Neuronal stem cell (in vitro differentiated cells): ENCODE data around the gene WFDC11.
"Not testable (repeated sequence)": the region's sequence is repeated elsewhere in the genome, so short reads cannot be mapped to it uniquely, and the experiment has no call there.

Experiments used
- DNase-seq: peaks from one replicate; pipeline ENCODE4 v3.0.0-alpha.2; 2013; ENCODE audit warnings: low spot score
- H2AFZ ChIP-seq: one replicate; pipeline ENCODE4 v1.6.1; 2013; ENCODE audit warnings: mild to moderate bottlenecking, low read length, inconsistent platforms
- H2AK5ac ChIP-seq: 2 replicates; pipeline ENCODE4 v1.6.1; 2013; ENCODE audit warnings: low read depth, mild to moderate bottlenecking, inconsistent platforms, low read length, moderate library complexity, mixed read lengths
- H2BK120ac ChIP-seq: 2 replicates; pipeline ENCODE4 v1.6.1; 2013; ENCODE audit warnings: low read depth, mild to moderate bottlenecking, inconsistent platforms, low read length, moderate library complexity, mixed read lengths
- H2BK12ac ChIP-seq: one replicate; pipeline ENCODE4 v1.6.1; 2013; ENCODE audit warnings: low read length, inconsistent platforms
- H2BK15ac ChIP-seq: 2 replicates; pipeline ENCODE4 v1.6.1; 2013; ENCODE audit warnings: mild to moderate bottlenecking, low read length, inconsistent platforms, mixed read lengths
- H2BK5ac ChIP-seq: one replicate; pipeline ENCODE4 v1.6.1; 2013; ENCODE audit warnings: inconsistent platforms, mild to moderate bottlenecking, low read length, moderate library complexity
- H3K14ac ChIP-seq: one replicate; pipeline ENCODE4 v1.6.1; 2013; ENCODE audit warnings: low read length, inconsistent platforms
- H3K18ac ChIP-seq: 2 replicates; pipeline ENCODE4 v1.6.1; 2013; ENCODE audit warnings: low read length, inconsistent platforms
- H3K23ac ChIP-seq: 2 replicates; pipeline ENCODE4 v1.6.1; 2013; ENCODE audit warnings: low read depth, mild to moderate bottlenecking, mixed read lengths, low read length, inconsistent platforms; ENCODE audit not compliant: poor library complexity
- H3K27ac ChIP-seq: replicated peaks from 3 replicates; pipeline ENCODE4 v1.5.1; 2013; ENCODE audit warnings: low read length, inconsistent platforms
- H3K27me3 ChIP-seq, 3 experiments: 2 replicates each; pipeline ENCODE4 v1.6.1; 2013; ENCODE audit warnings: low read length in 3 of 3, mild to moderate bottlenecking in 2 of 3, inconsistent platforms in 1 of 3, low read depth in 1 of 3, mixed read lengths in 1 of 3, moderate library complexity in 1 of 3; ENCODE audit not compliant: control insufficient read depth in 3 of 3, insufficient read depth in 3 of 3
- H3K36me3 ChIP-seq, 2 donors: replicated peaks in 1 of 2; 2 replicates each; pipeline ENCODE4 v1.6.1; 2013; ENCODE audit warnings: low read length in 2 of 2; ENCODE audit not compliant: control insufficient read depth in 2 of 2, insufficient read depth in 2 of 2
- H3K4ac ChIP-seq: 2 replicates; pipeline ENCODE4 v1.6.1; 2013; ENCODE audit warnings: inconsistent platforms, mild to moderate bottlenecking, low read length, moderate library complexity
- H3K4me1 ChIP-seq, 2 donors: 1 replicate in 1 of 2; 2 replicates in 1 of 2; pipeline ENCODE4 v1.6.1; 2013; ENCODE audit warnings: low read length in 2 of 2, low read depth in 1 of 2; ENCODE audit not compliant: control insufficient read depth in 2 of 2, insufficient read depth in 1 of 2
- H3K4me2 ChIP-seq: one replicate; pipeline ENCODE4 v1.6.1; 2013; ENCODE audit warnings: mild to moderate bottlenecking, low read length, inconsistent platforms; ENCODE audit not compliant: insufficient read depth, poor library complexity, severe bottlenecking
- H3K4me3 ChIP-seq, 2 donors: 2 replicates each; pipeline ENCODE4 v1.5.1; 2013; ENCODE audit warnings: low read length in 2 of 2, mild to moderate bottlenecking in 2 of 2, inconsistent platforms in 1 of 2, moderate library complexity in 1 of 2
- H3K79me1 ChIP-seq: one replicate; pipeline ENCODE4 v1.6.1; 2013; ENCODE audit warnings: low read depth, mild to moderate bottlenecking, inconsistent platforms, low read length, moderate library complexity
- H3K9ac ChIP-seq: one replicate; pipeline ENCODE4 v1.6.1; 2013; ENCODE audit warnings: mild to moderate bottlenecking, low read depth, low read length, inconsistent platforms; ENCODE audit not compliant: poor library complexity
- H3K9me3 ChIP-seq, 2 donors: replicated peaks in 1 of 2; 2 replicates each; pipeline versions ENCODE3 to v1.6.1; 2013; ENCODE audit warnings: low read length in 2 of 2, mild to moderate bottlenecking in 2 of 2, inconsistent platforms in 1 of 2, low read depth in 1 of 2, mixed read lengths in 1 of 2, moderate library complexity in 1 of 2; ENCODE audit not compliant: control insufficient read depth in 2 of 2, insufficient read depth in 1 of 2
- H4K8ac ChIP-seq: one replicate; pipeline ENCODE4 v1.6.1; 2013; ENCODE audit warnings: low read depth, mild to moderate bottlenecking, inconsistent platforms, low read length, moderate library complexity
- H4K91ac ChIP-seq: one replicate; pipeline ENCODE4 v1.6.1; 2013; ENCODE audit warnings: low read length, low read depth, mild to moderate bottlenecking, inconsistent platforms; ENCODE audit not compliant: poor library complexity
- WGBS, 2 donors: extraction: QIAGEN DNeasy Blood & Tissue Kit; methylation state at CpG; one replicate each; pipeline ENCODE4 v1.1.7; 2013; ENCODE audit warnings: missing lambda C conversion rate in 2 of 2, mixed read lengths in 1 of 2; ENCODE audit not compliant: insufficient read length in 2 of 2, insufficient replicate concordance in 1 of 2; ENCODE audit errors: extremely low coverage in 2 of 2; 5-methylcytosine and 5-hydroxymethylcytosine counted together

WFDC11 gene

GRCh38 chr20:45641076-45641475 is 29.0 kb downstream of the WFDC11 start:
- not testable (repeated sequence) for H2BK120ac ChIP-seq, H3K4me2 ChIP-seq, H3K4me1 ChIP-seq, H3K27ac ChIP-seq, H3K9ac ChIP-seq, H3K79me1 ChIP-seq, H2BK15ac ChIP-seq, H2AK5ac ChIP-seq, H3K18ac ChIP-seq, H2AFZ ChIP-seq, DNase-seq, H3K23ac ChIP-seq, H2BK5ac ChIP-seq, H3K9me3 ChIP-seq, H3K27me3 ChIP-seq, H3K4ac ChIP-seq, H3K4me3 ChIP-seq, H2BK12ac ChIP-seq, H3K36me3 ChIP-seq, H4K91ac ChIP-seq, H3K14ac ChIP-seq, H4K8ac ChIP-seq
- no CpG with 5 or more reads among the region's 24 CpGs for WGBS, 2 donors

- Histone ChIP-seq H2BK120ac (no peak overlapping the region), H3K9me3 (no peaks in the 10 kb centered on the region), H4K8ac (no peak overlapping the region), H2BK12ac (no peak overlapping the region), H3K36me3 (no peaks in the 10 kb centered on the region), H4K91ac (no peak overlapping the region), H3K27ac (no peak overlapping the region), H2BK15ac (no peak overlapping the region), H3K18ac (no peak overlapping the region), H2BK5ac (no peak overlapping the region), H3K4ac (no peak overlapping the region), H3K23ac (no peak overlapping the region), H3K79me1 (no peaks in the 10 kb centered on the region), H3K9ac (no peak overlapping the region), H3K14ac (no peak overlapping the region), H2AK5ac (no peak overlapping the region), H3K4me1 (no peaks in the 10 kb centered on the region), H3K4me2 (no peak overlapping the region), H2AFZ (no peak overlapping the region), H3K4me3 (no peak overlapping the region), H3K27me3 (no peaks in the 10 kb centered on the region)
- DNase-seq: no peak
- WGBS, 2 donors: no CpG with 5 or more reads among the region's 5 CpGs
These were observed 30.4 kb downstream of the WFDC11 start for GRCh38 chr20:45639687-45640086.

- no peaks in the 10 kb centered on the region for H3K36me3 ChIP-seq
- H3K18ac ChIP-seq: no peak overlapping the region
- no peak overlapping the region for H3K27ac ChIP-seq
- H2AFZ ChIP-seq: no peak overlapping the region
- no peak overlapping the region for H2BK12ac ChIP-seq
- WGBS, 2 donors: no CpG with 5 or more reads among the region's 1 CpG
- no peak overlapping the region for H4K91ac ChIP-seq
- H3K27me3 ChIP-seq: no peaks in the 10 kb centered on the region
- H2AK5ac ChIP-seq: no peak overlapping the region
- no peaks in the 10 kb centered on the region for H3K9me3 ChIP-seq
- no peak overlapping the region for H3K9ac ChIP-seq
- H2BK5ac ChIP-seq: no peak overlapping the region
- H3K4me3 ChIP-seq: no peak overlapping the region
- H3K23ac ChIP-seq: no peak overlapping the region
- H3K14ac ChIP-seq: no peak overlapping the region
- H4K8ac ChIP-seq: no peak overlapping the region
- H3K4me2 ChIP-seq: no peak overlapping the region
- no peaks in the 10 kb centered on the region for H3K4me1 ChIP-seq
- DNase-seq: no peak
- H2BK120ac ChIP-seq: no peak overlapping the region
- H3K4ac ChIP-seq: no peak overlapping the region
- no peak overlapping the region for H2BK15ac ChIP-seq
- no peaks in the 10 kb centered on the region for H3K79me1 ChIP-seq
These were observed 33.5 kb downstream of the WFDC11 start for GRCh38 chr20:45636513-45636912.

GRCh38 chr20:45631184-45631583 is 38.9 kb downstream of the WFDC11 start, which contains the start of gene WFDC9:
Gene WFDC9 (minus strand): TSS chr20:45631284. CDS start chr20:45610181, 21,103 bp downstream.
- Histone ChIP-seq H2AFZ (no peak within 1 kb of the TSS), H4K8ac (no peak within 1 kb of the TSS), H2BK12ac (no peak within 1 kb of the TSS), H3K14ac (no peak within 1 kb of the TSS), H3K4me1 (peaks cover 0 to 2% of the 10 kb centered on the region in 2 donors), H3K9ac (no peak within 1 kb of the TSS), H3K18ac (no peak within 1 kb of the TSS), H2BK120ac (no peak within 1 kb of the TSS), H3K23ac (no peak within 1 kb of the TSS), H3K4me3 (no peak within 1 kb of the TSS), H3K27ac (no peak within 1 kb of the TSS), H3K4me2 (no peak within 1 kb of the TSS), H3K79me1 (no peaks in the 10 kb centered on the region), H2AK5ac (no peak within 1 kb of the TSS), H2BK15ac (no peak within 1 kb of the TSS), H3K4ac (no peak within 1 kb of the TSS), H4K91ac (no peak within 1 kb of the TSS), H3K36me3 (no peaks in the 10 kb centered on the region), H3K27me3 (peaks cover 0 to 3% (median 2%) of the 10 kb centered on the region in 3 experiments), H3K9me3 (no peaks in the 10 kb centered on the region), H2BK5ac (no peak within 1 kb of the TSS)
- WGBS, 2 donors: no CpG with 5 or more reads among the region's 4 CpGs
- no peak for DNase-seq
